Smooth muscle cell (in vitro differentiated cells): Measurements from ENCODE around the gene SLC8B1. TPM values are rescaled to one million over a fixed set of nuclear protein-coding genes. Genes with fewer than 3 reads are reported as not detected.

Source experiments
- DNase-seq: peaks from one replicate; lab custom pipeline; 2025; ENCODE audit not compliant: unreplicated experiment; lab: John Stamatoyannopoulos, UW
- H2AFZ ChIP-seq: fragments of 200-600 bp; sonication (generic); 2 replicates; pipeline ENCODE4 v1.6.0; 2016; ENCODE audit warnings: antibody characterized with exemption, low read depth, mild to moderate bottlenecking
- H3F3A ChIP-seq: fragments of 200-600 bp; sonication (generic); 2 replicates; pipeline ENCODE4 v1.6.0; 2017; ENCODE audit warnings: antibody characterized with exemption, low read depth
- H3K27ac ChIP-seq: fragments of 200-600 bp; sonication (generic); 2 replicates; pipeline ENCODE4 v1.5.1; 2016; ENCODE audit warnings: low read depth, mild to moderate bottlenecking
- H3K27me3 ChIP-seq: fragments of 200-600 bp; sonication (generic); 2 replicates; pipeline ENCODE4 v1.6.1; 2016; ENCODE audit warnings: low read depth, mild to moderate bottlenecking
- H3K36me3 ChIP-seq: fragments of 200-600 bp; sonication (generic); 2 replicates; pipeline ENCODE4 v1.5.1; 2016; ENCODE audit warnings: low read depth
- H3K4me1 ChIP-seq: fragments of 200-600 bp; sonication (generic); 2 replicates; pipeline ENCODE4 v1.5.1; 2016; ENCODE audit warnings: low read depth
- H3K4me2 ChIP-seq: fragments of 200-600 bp; sonication (generic); 2 replicates; pipeline ENCODE4 v1.6.0; 2016; ENCODE audit warnings: mild to moderate bottlenecking
- H3K4me3 ChIP-seq: fragments of 200-600 bp; sonication (generic); 2 replicates; pipeline ENCODE4 v1.5.1; 2016; ENCODE audit warnings: mild to moderate bottlenecking
- H3K79me2 ChIP-seq: fragments of 200-600 bp; sonication (generic); 2 replicates; pipeline ENCODE4 v1.6.0; 2016; ENCODE audit warnings: low read depth, mild to moderate bottlenecking
- H3K9ac ChIP-seq: fragments of 200-600 bp; sonication (generic); 2 replicates; pipeline ENCODE4 v1.6.0; 2016; ENCODE audit warnings: low read depth
- H3K9me3 ChIP-seq: fragments of 200-600 bp; sonication (generic); replicated peaks from 2 replicates; pipeline ENCODE4 v1.5.1; 2016; ENCODE audit warnings: low read depth
- H4K20me1 ChIP-seq: fragments of 200-600 bp; sonication (generic); 2 replicates; pipeline ENCODE4 v1.6.0; 2016; ENCODE audit warnings: low read depth
- WGBS: methylation state at CpG from one replicate; pipeline ENCODE4 v1.1.7; 2016; ENCODE audit warnings: low lambda C conversion rate; 5-methylcytosine and 5-hydroxymethylcytosine counted together
- polyA plus RNA-seq: library from polyadenylated mRNA; unstranded; fragments of >200 nt; fragmentation: Nextera tagmentation; extraction: Ambion mirVana; gene quantifications from 2 replicates; pipeline ENCODE4 v1.2.1, GENCODE V29; 2016
- total RNA-seq: library from RNA; depleted of rRNA; stranded (reverse); fragments of >200 nt; gene quantifications from 2 replicates; pipeline ENCODE4 v1.2.3, GENCODE V29; 2014
- TF ChIP-seq, protein P1 (sequence below): fragments of 200-600 bp; sonication (generic); IDR thresholded peaks from 2 replicates; pipeline ENCODE4 v1.5.1; 2017; ENCODE audit warnings: borderline replicate concordance, mild to moderate bottlenecking, antibody characterized with exemption; ENCODE audit not compliant: insufficient read depth, poor library complexity, severe bottlenecking

The SLC8B1 gene
- total and polyA plus RNA-seq, 2 experiments from 2014 or later, result 11.8 to 14.3 TPM

DNA sequence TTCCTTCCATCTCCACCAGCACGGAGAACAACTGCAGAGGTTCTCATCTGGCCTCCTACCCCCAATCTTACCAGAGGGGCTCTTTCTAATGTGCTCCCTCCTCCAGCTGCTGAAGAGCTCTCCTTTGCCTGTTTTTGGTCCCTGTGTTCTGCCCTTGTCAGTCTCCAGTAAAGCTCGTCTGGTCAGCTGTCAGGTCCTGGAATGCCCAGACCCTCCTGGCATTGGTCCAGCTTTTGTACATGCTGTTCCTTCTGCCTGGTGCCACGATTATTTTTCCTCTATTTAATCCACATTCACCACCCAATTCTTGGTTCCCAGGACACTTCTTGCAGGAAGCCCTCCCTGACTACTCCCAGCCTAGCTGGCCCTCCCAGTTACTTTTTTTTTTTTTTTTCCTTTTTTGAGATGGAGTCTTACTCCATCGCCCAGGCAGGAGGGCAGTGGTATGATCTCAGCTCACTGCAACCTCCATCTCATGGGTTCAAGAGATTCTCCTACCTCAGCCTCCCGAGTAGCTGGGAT lies 6.5 kb downstream of the SLC8B1 start:
- no peak for DNase-seq
- H3K4me3 ChIP-seq, result no peak overlapping the region
- H2AFZ ChIP-seq, result no peak overlapping the region
- no peaks in the 10 kb centered on the region for H3K9me3 ChIP-seq
- no peak overlapping the region for H3K27ac ChIP-seq
- no peaks in the 10 kb centered on the region for H3F3A ChIP-seq
- H3K4me2 ChIP-seq, result no peak overlapping the region
- no peak overlapping the region for H3K9ac ChIP-seq
- H3K27me3 ChIP-seq, result no peaks in the 10 kb centered on the region
- H3K79me2 ChIP-seq, result no peaks in the 10 kb centered on the region
- WGBS, result 86% methylated on average over 5 of the region's 5 CpGs
- H3K4me1 ChIP-seq, result no peaks in the 10 kb centered on the region
- no peaks in the 10 kb centered on the region for H4K20me1 ChIP-seq
- TF ChIP-seq, protein P1, sequence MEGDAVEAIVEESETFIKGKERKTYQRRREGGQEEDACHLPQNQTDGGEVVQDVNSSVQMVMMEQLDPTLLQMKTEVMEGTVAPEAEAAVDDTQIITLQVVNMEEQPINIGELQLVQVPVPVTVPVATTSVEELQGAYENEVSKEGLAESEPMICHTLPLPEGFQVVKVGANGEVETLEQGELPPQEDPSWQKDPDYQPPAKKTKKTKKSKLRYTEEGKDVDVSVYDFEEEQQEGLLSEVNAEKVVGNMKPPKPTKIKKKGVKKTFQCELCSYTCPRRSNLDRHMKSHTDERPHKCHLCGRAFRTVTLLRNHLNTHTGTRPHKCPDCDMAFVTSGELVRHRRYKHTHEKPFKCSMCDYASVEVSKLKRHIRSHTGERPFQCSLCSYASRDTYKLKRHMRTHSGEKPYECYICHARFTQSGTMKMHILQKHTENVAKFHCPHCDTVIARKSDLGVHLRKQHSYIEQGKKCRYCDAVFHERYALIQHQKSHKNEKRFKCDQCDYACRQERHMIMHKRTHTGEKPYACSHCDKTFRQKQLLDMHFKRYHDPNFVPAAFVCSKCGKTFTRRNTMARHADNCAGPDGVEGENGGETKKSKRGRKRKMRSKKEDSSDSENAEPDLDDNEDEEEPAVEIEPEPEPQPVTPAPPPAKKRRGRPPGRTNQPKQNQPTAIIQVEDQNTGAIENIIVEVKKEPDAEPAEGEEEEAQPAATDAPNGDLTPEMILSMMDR, result no peak
- H3K36me3 ChIP-seq, result no peaks in the 10 kb centered on the region

DNA sequence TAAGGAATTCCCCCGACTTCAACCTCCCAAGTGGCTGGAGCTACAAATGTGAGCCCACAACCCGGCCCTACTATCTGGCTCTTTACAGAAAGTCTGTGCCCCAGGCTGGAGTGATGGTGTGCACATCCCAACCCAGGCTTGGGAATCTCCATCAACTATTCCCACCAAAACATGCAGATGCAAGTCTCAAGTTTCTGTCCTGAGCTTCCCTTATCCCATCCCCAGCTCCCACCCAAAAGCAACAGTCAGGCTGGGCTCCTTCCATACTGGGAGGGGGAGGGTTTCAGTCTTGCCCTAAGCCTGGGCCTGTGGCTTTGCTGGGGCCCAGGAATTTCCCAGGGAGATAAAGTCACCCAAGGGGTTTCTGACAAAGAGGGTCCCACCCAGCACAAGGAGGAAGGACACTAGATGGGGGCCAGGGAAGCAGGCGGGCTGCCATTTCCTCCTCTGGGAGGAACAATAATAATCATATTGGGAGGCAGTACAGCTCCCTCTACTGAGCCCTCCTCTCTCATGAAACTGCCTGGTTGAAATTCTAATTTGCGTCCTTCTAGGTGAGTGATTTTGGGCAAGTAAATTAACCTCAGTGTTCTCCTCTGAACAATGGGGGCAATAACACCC lies 8.0 kb downstream of the SLC8B1 start:
- H3K27me3 ChIP-seq, result no peaks in the 10 kb centered on the region
- no peak overlapping the region for H3K4me3 ChIP-seq
- WGBS, result 85% methylated on average over 4 of the region's 4 CpGs
- TF ChIP-seq, protein P1, result no peak
- no peak overlapping the region for H3K27ac ChIP-seq
- H3F3A ChIP-seq, result no peaks in the 10 kb centered on the region
- DNase-seq, result no peak
- H2AFZ ChIP-seq, result no peak overlapping the region
- H3K9me3 ChIP-seq, result no peaks in the 10 kb centered on the region
- no peak overlapping the region for H3K9ac ChIP-seq
- no peaks in the 10 kb centered on the region for H3K36me3 ChIP-seq
- no peaks in the 10 kb centered on the region for H4K20me1 ChIP-seq
- no peaks in the 10 kb centered on the region for H3K4me1 ChIP-seq
- no peaks in the 10 kb centered on the region for H3K79me2 ChIP-seq
- H3K4me2 ChIP-seq, result no peak overlapping the region

DNA sequence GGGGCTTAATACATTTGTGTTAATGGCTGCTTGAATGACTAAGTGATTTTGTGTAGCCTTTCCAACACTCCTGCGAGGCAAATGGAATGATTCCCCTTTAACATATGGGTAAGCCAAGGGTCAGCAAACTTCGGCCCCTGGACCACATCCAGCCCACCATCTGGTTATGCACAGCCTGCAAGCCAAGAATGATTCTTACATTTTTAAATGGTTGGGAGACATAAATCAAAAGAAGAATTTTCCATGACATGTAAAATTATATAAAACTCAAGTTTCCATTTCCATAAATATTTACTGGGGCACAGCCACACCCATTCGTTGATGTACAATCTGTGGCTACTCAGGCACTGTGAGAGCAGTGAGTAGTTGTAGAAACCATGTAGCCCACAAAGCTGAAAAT lies 9.0 kb downstream of the SLC8B1 start:
- H3K36me3 ChIP-seq, result no peaks in the 10 kb centered on the region
- DNase-seq, result no peak
- H4K20me1 ChIP-seq, result no peaks in the 10 kb centered on the region
- WGBS, result 96% methylated on average over 3 of the region's 3 CpGs
- H3K4me1 ChIP-seq, result no peaks in the 10 kb centered on the region
- no peaks in the 10 kb centered on the region for H3F3A ChIP-seq
- H2AFZ ChIP-seq, result no peak overlapping the region
- TF ChIP-seq, protein P1, result no peak
- no peaks in the 10 kb centered on the region for H3K9me3 ChIP-seq
- H3K27ac ChIP-seq, result no peak overlapping the region
- no peak overlapping the region for H3K4me3 ChIP-seq
- no peaks in the 10 kb centered on the region for H3K27me3 ChIP-seq
- H3K9ac ChIP-seq, result no peak overlapping the region
- H3K4me2 ChIP-seq, result no peak overlapping the region
- H3K79me2 ChIP-seq, result no peaks in the 10 kb centered on the region

DNA sequence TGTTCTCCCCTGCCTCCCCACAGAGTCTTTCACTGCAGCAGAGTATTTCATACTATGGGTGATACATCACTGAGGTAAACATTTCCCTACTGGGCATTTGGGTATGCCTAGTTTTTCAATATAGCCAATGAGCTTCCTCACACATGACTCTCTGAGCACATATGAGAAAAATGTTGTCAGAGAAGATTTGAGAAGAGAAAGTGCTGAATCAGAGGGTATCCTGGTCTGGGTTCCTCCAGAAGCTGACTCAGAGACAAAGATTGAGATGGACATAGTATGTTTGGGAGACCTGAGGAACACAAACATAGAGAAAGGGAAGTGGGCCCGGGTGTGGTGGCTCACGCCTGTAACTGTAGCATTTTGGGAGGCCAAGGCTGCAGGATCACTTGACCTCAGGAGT lies 12.6 kb downstream of the SLC8B1 start:
- Histone ChIP-seq H2AFZ (no peak overlapping the region), H3K79me2 (no peaks in the 10 kb centered on the region), H3F3A (no peaks in the 10 kb centered on the region), H3K4me3 (no peak overlapping the region), H3K27ac (peak overlapping the region; percentile 32), H3K9ac (no peak overlapping the region), H3K36me3 (no peaks in the 10 kb centered on the region), H3K27me3 (no peaks in the 10 kb centered on the region), H3K4me2 (no peak overlapping the region), H3K9me3 (no peaks in the 10 kb centered on the region), H3K4me1 (no peaks in the 10 kb centered on the region), H4K20me1 (no peaks in the 10 kb centered on the region)
- TF ChIP-seq, protein P1, result no peak
- WGBS, result 88% methylated on average over 2 of the region's 2 CpGs
- DNase-seq, result no peak
